IPS-18a (cell line): ENCODE data around the gene HIGD1B.
"Not testable (repeated sequence)": the region's sequence is repeated elsewhere in the genome, so short reads cannot be mapped to it uniquely, and the experiment has no call there.

ENCODE experiments used
- H3K27ac ChIP-seq: one replicate; pipeline ENCODE4 v1.5.1; 2013; ENCODE audit warnings: low read length
- H3K27me3 ChIP-seq: one replicate; pipeline ENCODE4 v1.6.1; 2013; ENCODE audit warnings: mild to moderate bottlenecking, low read length; ENCODE audit not compliant: control insufficient read depth, insufficient read depth
- H3K36me3 ChIP-seq: one replicate; pipeline ENCODE4 v1.6.1; 2013; ENCODE audit warnings: low read depth, low read length; ENCODE audit not compliant: control insufficient read depth
- H3K4me1 ChIP-seq: one replicate; pipeline ENCODE4 v1.6.1; 2013; ENCODE audit warnings: low read depth, low read length; ENCODE audit not compliant: control insufficient read depth
- H3K4me3 ChIP-seq: one replicate; pipeline ENCODE4 v1.5.1; 2013; ENCODE audit warnings: low read length
- H3K9ac ChIP-seq: one replicate; pipeline ENCODE4 v1.6.1; 2013; ENCODE audit warnings: mild to moderate bottlenecking, low read length, moderate library complexity
- H3K9me3 ChIP-seq: one replicate; pipeline ENCODE4 v1.6.1; 2013; ENCODE audit warnings: low read depth, low read length; ENCODE audit not compliant: control insufficient read depth

Gene HIGD1B

GRCh38 chr17:44847586-44847985 lies at the start of gene HIGD1B:
Gene HIGD1B (plus strand): TSS chr17:44847883. CDS start chr17:44848153, 270 bp downstream.
- Histone ChIP-seq H3K36me3 (peaks cover 21% of the 10 kb centered on the region), H3K9me3 (no peaks in the 10 kb centered on the region), H3K27me3 (no peaks in the 10 kb centered on the region), H3K4me3 (no peak within 1 kb of the TSS), H3K4me1 (peaks cover 16% of the 10 kb centered on the region), H3K27ac (no peak within 1 kb of the TSS), H3K9ac (no peak within 1 kb of the TSS)

GRCh38 chr17:44798356-44798755 lies 49.3 kb upstream of the HIGD1B start:
- H3K36me3 ChIP-seq: peaks cover 40% of the 10 kb centered on the region
- no peak overlapping the region for H3K4me3 ChIP-seq
- no peak overlapping the region for H3K27ac ChIP-seq
- H3K9ac ChIP-seq: no peak overlapping the region
- no peaks in the 10 kb centered on the region for H3K27me3 ChIP-seq
- no peaks in the 10 kb centered on the region for H3K4me1 ChIP-seq
- H3K9me3 ChIP-seq: no peaks in the 10 kb centered on the region

- Histone ChIP-seq H3K4me1 (no peaks in the 10 kb centered on the region), H3K36me3 (peaks cover 69% of the 10 kb centered on the region)
These were observed 45.8 kb upstream of the HIGD1B start for GRCh38 chr17:44801880-44802279.

GRCh38 chr17:44804302-44805089 lies 43.2 kb upstream of the HIGD1B start:
- Histone ChIP-seq H3K27ac (no peak overlapping the region), H3K9me3 (no peaks in the 10 kb centered on the region), H3K4me1 (no peaks in the 10 kb centered on the region), H3K4me3 (no peak overlapping the region), H3K36me3 (peaks cover 59% of the 10 kb centered on the region), H3K27me3 (no peaks in the 10 kb centered on the region), H3K9ac (no peak overlapping the region)

More at GRCh38 chr17:44801880-44802279, 45.8 kb upstream of the HIGD1B start:
- Histone ChIP-seq H3K27me3 (no peaks in the 10 kb centered on the region), H3K27ac (no peak overlapping the region), H3K4me3 (no peak overlapping the region), H3K9ac (no peak overlapping the region), H3K9me3 (no peaks in the 10 kb centered on the region)

GRCh38 chr17:44807093-44807816 lies 40.4 kb upstream of the HIGD1B start:
- H3K27ac ChIP-seq: no peak overlapping the region
- no peak overlapping the region for H3K4me3 ChIP-seq
- peaks cover 37% of the 10 kb centered on the region for H3K36me3 ChIP-seq
- no peaks in the 10 kb centered on the region for H3K4me1 ChIP-seq
- no peaks in the 10 kb centered on the region for H3K9me3 ChIP-seq
- no peak overlapping the region for H3K9ac ChIP-seq
- no peaks in the 10 kb centered on the region for H3K27me3 ChIP-seq

GRCh38 chr17:44807817-44808155 lies 39.9 kb upstream of the HIGD1B start:
- H3K4me1 ChIP-seq: no peaks in the 10 kb centered on the region

GRCh38 chr17:44808156-44808555 lies 39.5 kb upstream of the HIGD1B start:
- Histone ChIP-seq H3K27me3 (no peaks in the 10 kb centered on the region), H3K4me3 (no peak overlapping the region)

More at GRCh38 chr17:44807817-44808155, 39.9 kb upstream of the HIGD1B start:
- no peak overlapping the region for H3K9ac ChIP-seq
- no peak overlapping the region for H3K4me3 ChIP-seq
- peaks cover 34% of the 10 kb centered on the region for H3K36me3 ChIP-seq
- H3K9me3 ChIP-seq: no peaks in the 10 kb centered on the region
- H3K27me3 ChIP-seq: no peaks in the 10 kb centered on the region
- H3K27ac ChIP-seq: no peak overlapping the region

GRCh38 chr17:44808656-44809388 lies 38.9 kb upstream of the HIGD1B start:
- H3K9ac ChIP-seq, H3K4me1 ChIP-seq, H3K4me3 ChIP-seq, H3K27me3 ChIP-seq, H3K9me3 ChIP-seq, H3K27ac ChIP-seq: not testable (repeated sequence)
- H3K36me3 ChIP-seq: peaks cover 24% of the 10 kb centered on the region

More at GRCh38 chr17:44808156-44808555, 39.5 kb upstream of the HIGD1B start:
- H3K27ac ChIP-seq: no peak overlapping the region
- no peaks in the 10 kb centered on the region for H3K4me1 ChIP-seq
- H3K9ac ChIP-seq: no peak overlapping the region
- H3K9me3 ChIP-seq: no peaks in the 10 kb centered on the region
- H3K36me3 ChIP-seq: peaks cover 30% of the 10 kb centered on the region

- Histone ChIP-seq H3K4me3 (no peak overlapping the region), H3K9ac (no peak overlapping the region), H3K4me1 (no peaks in the 10 kb centered on the region), H3K27ac (no peak overlapping the region), H3K27me3 (no peaks in the 10 kb centered on the region), H3K36me3 (no peaks in the 10 kb centered on the region), H3K9me3 (no peaks in the 10 kb centered on the region)
These were observed 35.4 kb upstream of the HIGD1B start for GRCh38 chr17:44812263-44812662.

GRCh38 chr17:44818508-44818907 lies 29.2 kb upstream of the HIGD1B start:
- not testable (repeated sequence) for H3K36me3 ChIP-seq, H3K27ac ChIP-seq, H3K9ac ChIP-seq, H3K4me3 ChIP-seq, H3K27me3 ChIP-seq, H3K4me1 ChIP-seq, H3K9me3 ChIP-seq

- Histone ChIP-seq H3K9me3 (no peaks in the 10 kb centered on the region), H3K36me3 (no peaks in the 10 kb centered on the region), H3K27ac (no peak overlapping the region), H3K9ac (no peak overlapping the region), H3K4me1 (no peaks in the 10 kb centered on the region), H3K27me3 (no peaks in the 10 kb centered on the region), H3K4me3 (no peak overlapping the region)
These were observed 27.0 kb upstream of the HIGD1B start for GRCh38 chr17:44820631-44821212.
